ENCODE results near the gene CATSPERB.
"Not testable (repeated sequence)": the region's sequence is repeated elsewhere in the genome, so short reads cannot be mapped to it uniquely, and the experiment has no call there.

The CATSPERB gene

DNA sequence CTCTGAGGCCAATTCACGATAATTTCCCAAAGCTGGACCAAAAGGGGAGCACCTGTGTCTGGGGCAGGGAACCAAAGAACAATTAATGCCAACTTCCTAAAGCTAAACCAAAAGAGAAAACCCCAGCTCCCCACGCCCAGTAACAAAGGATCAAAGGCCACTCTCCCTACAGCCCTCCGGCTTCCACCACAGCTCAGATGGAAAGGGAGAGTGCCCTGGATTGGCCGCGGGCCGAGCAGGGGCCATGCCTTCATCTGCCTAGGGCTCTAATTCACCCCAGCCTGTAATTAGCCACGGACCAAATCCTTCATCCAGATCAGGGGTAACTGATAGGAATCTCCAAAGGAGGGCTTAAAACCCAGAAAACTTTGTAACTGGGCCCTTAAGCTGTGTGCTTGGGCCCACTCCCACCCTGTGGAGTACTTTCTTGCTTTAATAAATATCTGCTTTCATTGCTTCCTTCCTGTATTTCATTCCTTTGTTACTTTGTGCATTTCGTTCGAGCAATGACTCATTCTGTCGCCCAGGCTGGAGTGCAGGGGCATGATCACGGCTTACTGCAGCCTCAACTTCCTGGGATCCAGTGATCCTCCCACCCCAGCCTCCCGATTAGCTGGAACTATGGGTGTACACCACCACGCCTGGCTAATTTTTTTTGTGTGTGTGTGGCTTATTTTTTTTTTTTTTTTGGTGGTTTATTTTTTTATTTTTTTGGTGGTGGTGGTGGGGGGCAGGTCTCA lies 156.2 kb downstream of the CATSPERB start:
- no peak for DNase-seq

DNA sequence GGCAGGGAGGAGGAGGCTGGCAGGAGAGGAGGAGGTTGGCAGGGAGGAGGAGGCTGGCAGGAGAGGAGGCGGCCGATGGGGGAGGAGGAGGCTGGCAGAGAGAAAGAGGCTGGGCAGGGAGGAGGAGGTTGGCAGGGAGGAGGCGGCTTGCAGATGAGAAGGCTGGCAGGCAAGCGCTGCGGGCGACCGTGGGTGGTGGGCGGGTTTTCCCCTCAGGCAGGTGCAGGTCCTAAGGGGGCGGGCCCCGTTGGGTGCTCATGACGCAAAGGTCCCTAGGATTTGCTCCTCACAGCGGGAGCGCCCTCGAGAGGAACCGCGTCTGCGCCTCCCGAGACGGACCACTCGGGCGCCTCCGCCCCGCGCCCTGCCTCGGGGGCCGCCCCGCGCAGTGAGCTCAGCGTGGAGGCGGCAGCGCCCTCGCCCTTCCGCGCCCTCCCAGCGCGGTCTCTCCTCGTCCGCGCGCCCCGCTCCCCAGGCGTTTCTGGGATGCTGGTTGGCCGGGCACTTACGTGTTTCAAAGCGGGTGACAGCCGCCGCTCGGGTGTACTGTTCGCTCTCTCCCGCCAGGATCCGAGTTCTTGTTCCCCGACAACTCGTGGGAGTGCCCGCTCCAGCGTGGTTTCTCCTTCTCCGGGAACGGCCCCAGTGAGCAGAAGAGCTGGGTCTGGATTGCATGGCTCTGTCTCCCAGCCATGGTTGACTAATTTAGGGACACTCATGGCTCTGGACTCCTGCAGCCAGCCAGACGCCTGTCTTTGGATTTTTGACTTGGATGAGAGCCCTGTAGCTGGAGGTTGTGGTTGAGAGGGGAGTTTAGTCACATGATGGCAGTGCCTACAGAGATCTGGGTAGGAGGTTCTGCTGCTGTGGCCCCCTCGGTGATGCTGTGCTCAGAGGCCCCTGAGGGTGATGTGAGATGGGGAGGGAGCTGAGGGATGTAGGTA lies 157.7 kb downstream of the CATSPERB start:
- peak; percentile 76 to 79 for DNase-seq

DNA sequence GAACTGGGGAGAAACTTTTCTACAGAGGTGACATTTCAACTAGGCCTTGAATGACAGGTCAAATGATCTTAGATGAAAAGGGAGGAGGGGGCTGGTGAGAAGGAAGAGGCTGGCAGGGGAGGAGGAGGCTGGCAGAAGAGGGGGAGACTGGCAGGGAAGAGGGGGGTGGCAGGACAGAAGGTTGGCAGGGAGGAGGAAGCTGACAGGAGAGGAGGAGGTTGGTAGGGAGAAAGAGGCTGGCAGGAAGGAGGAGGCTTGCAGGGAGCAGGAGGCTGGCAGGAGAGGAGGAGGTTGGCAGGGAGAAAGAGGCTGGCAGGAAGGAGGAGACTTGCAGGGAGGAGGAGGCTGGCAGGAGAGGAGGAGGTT lies 158.4 kb downstream of the CATSPERB start:
- DNase-seq = peak in 1 of 2 donors; percentile 2

GRCh38 chr14:91570021-91570420 lies 161.9 kb downstream of the CATSPERB start:
- no peak for DNase-seq

GRCh38 chr14:91569301-91569700 lies 162.6 kb downstream of the CATSPERB start:
- no peak for DNase-seq

DNA sequence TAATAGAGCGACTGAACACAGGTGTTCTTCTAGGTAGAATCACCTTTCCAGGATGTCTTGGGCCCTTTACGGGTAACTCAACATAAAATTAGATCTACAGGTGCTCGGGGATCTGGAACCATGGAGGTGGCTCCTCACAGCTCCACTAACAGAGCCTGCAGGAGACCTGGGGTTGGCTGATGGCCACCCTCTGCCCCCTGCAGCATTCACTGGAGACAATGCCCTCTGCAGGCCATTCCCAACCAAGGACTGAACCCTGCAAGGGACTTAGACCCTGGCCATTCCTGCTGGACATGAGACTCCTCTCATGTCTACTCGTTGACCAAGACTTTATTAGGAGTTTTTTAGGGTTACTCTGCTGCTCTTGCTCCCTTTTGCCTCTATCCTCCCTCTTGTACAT lies 163.3 kb downstream of the CATSPERB start:
- DNase-seq = no peak

DNA sequence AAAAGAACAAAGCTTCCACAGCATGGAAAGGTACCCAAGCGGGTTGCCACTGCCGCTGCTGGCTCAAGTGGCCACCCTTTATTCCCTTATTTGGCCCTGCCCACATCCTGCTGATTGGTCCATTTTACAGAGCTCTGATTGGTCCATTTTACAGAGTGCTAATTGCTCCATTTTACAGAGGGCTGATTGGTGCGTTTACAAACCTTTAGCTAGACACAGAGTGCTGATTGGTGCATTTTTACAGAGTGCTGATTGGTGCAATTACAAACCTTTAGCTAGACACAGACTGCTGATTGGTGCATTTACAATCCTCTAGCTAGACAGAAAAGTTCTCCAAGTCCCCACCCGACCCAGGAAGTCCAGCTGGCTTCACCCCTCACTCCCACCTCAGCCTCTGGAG lies 164.1 kb downstream of the CATSPERB start:
- not testable (repeated sequence) for DNase-seq

GRCh38 chr14:91555531-91555930 lies 176.4 kb downstream of the CATSPERB start:
- DNase-seq = no peak

DNA sequence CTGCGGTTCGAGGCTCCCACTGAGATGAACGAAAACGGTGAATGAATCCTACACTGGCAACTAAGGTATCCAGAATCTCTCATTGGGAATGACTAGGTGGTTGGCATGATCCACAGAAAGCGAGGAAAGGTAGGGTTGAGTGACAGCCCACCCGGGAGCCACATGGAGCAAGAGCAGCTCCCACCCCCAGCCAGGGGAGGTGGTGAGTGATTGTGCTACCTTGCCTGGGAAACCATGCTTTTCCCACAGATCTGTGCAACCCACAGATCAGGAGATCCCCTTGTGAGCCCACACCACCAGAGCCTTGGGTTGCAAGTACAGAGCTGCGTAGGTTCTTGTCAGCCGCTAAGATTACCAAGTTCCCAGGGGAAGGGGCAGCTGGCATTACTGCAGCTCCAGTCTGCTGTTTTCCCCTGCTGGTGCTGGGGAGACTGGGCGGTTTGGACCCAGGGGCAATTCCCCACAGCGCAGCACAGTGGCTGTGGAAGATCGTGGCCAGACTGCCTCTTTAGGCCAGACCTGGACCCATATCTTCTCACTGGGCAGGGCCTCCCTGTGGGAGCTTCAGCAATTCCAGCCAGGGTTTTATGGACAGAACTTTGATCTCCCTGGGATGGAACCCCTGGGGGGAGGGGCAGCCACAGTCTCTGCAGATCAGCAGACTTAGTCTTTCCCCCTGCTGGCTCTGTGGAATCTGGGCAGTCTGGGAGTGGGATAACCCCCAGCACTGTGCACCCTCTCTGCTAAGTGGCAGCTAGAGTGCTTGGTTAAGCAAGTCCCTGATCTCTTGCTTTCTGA lies 177.2 kb downstream of the CATSPERB start:
- DNase-seq = no peak

DNA sequence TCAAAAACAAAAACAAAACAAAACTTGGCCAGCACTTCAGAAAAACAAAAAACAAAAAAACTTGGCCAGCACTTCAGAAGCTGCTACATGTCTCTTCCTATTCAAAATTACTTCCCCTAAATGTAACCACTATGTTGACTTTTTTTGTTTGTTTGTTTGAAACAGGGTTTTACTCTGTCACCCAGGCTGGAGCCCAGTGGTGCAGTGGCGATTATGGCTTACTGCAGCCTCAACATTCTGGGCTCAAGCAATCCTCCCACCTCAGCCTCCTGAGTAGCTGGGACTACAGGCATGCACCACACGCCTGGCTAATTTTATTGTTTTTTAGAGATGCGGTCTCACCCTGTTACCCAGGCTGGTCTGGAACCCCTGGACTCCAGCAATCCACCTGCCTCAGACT lies 183.8 kb downstream of the CATSPERB start:
- DNase-seq = no peak

DNA sequence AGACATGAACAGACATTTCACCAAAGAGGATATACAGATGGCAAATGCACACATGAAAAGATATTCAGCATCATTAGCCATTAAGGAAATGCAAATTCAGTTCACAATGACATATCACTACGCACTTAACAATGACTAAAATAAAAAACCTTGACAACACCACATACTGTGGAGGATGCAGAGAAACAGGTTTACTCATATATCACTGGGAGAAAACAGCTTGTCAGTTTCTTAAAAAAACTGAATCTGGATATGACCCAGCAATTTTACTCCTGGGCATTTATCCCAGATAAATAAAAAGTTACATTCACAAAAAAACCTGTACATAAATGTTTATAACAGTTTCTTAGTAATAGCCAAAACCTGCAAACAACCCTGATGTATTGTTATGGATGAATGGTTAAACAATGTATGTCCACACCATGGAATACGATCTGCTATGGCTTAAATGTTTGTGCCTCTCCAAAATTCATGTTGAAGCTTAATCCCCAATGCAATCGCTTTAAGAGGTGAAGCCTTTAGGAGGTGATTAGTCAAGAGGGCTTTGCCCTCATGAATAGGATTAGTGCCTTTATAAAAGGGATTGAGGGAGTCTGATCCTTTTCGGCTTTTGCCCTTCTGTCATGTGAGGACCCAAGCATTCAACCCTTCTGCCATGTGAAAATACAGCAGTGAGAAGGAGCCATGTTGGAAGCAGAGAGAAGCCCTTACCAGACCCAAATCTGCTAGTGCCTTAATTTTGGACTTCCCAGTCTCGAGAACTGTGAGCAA lies 185.8 kb downstream of the CATSPERB start:
- no peak for DNase-seq

- no peak for DNase-seq
These were observed 186.7 kb downstream of the CATSPERB start for GRCh38 chr14:91545204-91545603.

- no peak for DNase-seq
These were observed 195.6 kb downstream of the CATSPERB start for GRCh38 chr14:91536327-91536726.

GRCh38 chr14:91534059-91534458 lies 197.8 kb downstream of the CATSPERB start:
- DNase-seq = not testable (repeated sequence)

GRCh38 chr14:91533623-91534022 lies 198.3 kb downstream of the CATSPERB start:
- no peak for DNase-seq
